Measurements from ENCODE around the gene SRCAP.

SRCAP gene

DNA sequence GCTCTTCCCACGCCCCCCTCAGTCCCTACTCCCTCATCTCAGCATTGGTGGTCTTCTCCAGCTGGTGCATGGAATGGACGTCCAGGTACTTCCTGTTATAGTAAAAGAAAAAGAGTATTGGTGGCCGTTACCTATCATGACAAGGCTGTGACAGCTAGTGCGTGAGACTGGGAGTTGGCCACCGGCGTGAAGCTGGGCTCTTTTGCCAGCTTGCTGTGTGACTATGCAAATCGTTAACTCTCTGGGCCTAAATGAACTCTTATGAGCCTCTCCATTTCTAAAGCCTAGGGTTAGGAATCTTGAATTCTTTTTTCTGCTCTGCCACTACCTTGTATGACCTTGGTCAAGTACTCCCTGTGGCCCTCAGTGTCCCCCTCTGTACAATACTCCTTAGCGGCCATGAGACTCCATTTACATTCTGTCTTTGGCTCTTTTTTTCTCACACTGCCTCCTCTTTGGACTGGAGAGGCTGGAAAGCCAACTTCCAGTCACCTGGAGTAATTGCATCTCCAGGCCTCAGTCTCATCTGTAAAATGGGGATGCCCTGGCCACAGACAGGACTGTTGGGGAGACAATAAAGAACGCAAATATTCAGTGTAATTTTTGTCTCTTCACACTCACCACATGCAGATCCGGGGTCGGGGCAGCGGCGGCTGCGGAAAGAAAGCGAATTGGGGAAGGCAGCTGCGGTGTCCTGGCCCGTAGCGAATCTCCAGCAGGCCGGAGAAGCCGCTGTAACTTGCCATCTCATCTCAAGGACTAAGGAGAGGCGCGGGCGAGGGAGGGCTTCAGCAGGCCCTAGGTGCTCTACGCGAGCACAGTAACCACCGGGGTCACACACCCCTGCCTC is 61.8 kb downstream of the SRCAP start:
- no peak for DNase-seq

DNA sequence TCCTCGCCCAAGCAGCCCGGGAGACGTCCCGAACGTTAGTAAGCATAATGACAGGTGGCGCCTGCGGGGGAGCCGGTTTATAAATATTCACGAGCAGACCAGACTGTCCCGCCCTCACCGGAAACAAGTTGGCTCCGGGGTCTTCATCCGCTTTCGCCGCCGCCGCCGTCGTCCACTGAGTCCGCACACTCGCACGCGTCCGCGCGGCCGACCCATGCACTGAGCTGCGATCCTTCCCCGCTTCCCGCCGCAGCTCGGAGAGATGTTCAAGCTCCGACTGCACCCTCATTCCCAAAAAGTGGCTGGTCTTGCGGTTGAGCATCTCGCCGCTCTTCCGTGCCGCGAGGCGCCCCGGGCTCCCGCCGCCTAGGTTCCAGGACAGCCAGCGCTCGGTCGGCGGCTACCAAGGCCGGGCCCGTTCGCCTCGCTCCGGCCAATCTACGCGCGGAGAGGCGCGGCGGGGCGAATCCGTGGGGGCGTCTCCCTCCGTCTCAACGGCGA is 62.5 kb downstream of the SRCAP start:
- DNase-seq = peak; percentile 61

DNA sequence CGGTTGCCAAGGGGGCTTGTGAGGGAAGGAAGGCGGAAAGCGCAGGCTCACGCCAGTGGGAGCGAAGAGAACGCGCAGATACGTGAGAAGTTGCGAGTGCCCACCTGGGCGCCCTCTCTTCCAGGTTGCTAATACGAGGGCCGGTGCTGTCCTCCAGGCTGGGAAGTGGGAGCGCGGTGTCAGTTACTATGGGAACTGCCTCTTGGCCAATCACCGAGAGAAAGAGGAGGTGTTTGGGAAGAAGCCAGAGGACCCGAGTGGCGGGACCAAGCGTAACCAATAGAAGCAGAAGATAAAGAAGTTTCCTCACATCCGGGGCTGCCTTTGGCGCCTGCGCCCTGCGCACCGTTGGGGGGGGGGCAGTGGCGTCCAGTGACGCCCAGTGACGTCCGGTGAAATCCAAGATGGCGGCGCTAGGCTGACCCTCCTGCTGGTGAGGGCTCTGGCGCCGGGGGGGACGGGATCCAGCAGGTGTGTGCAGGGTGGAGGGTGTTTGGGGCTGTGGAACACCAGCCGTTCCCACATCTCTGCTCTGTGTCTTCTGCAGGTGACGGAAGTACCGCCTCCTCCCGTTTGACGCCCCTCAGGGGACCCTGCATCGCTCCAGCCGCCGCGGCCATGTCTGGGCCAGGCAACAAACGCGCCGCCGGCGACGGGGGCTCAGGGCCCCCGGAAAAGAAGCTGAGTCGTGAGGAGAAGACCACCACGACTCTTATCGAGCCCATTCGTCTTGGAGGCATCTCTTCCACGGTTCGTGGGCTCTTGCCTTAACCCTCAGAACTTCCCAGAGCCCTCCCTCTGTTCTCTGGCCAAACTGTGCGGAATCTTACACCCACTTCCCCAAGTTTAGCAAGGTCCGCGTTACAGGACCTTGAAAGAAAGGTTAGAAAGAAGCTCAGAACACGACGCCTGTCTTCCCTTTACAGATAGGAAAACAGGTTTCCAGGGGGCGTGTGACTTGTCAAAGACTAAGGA is 63.2 kb downstream of the SRCAP start, which contains the start of the genes CFAP119 and RNF40:
TSS of gene CFAP119 (minus strand) at position 135 of the 975 bp plus-strand sequence. CDS start 314 bp downstream, outside the sequence.
TSS of gene RNF40 (plus strand) at position 395 of the 975 bp plus-strand sequence. CDS start at position 619, 224 bp downstream.
- DNase-seq = peak; percentile 99

DNA sequence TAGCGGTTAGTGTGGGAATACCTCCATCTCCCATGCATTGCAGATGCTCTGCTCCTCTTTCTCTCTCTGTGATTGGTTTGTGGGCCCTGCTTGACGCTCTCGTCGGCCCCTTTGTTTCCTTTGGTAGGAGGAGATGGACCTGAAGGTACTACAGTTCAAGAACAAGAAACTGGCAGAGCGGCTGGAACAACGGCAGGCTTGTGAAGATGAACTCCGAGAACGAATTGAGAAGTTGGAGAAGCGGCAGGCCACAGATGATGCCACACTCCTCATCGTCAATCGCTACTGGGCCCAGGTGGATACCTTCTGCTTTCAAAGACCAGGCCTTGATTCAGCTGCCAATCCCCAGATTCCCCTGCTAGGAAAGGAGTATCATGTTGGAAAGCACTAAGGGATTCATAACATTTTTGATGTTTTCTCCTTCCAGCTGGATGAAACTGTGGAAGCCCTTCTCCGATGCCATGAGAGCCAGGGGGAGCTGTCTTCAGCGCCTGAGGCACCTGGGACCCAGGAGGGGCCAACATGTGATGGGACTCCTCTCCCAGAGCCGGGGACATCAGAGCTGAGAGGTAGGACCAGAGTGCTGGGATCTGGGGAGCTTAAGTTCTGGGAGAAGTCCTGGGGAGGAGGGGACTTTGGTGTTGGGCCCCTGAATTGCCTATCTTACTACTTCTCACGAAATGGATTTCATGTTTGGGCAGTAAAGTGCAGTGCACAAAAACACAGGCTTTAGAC is 64.2 kb downstream of the SRCAP start:
- DNase-seq = no peak

DNA sequence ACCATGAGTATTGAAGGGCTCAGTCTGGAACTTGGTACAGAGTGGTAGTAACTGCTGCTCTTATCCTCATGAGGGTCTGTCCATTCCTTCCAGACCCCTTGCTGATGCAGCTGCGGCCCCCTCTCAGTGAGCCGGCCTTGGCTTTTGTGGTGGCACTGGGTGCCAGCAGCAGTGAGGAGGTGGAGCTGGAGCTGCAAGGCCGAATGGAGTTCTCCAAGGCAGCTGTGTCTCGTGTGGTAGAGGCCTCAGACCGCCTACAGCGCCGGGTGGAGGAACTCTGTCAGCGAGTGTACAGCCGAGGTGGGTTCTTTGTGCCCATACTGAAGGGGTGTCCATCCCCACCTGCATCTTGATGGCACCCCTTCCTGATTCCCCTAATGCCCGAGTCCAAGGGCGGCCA is 65.1 kb downstream of the SRCAP start:
- no peak for DNase-seq

DNA sequence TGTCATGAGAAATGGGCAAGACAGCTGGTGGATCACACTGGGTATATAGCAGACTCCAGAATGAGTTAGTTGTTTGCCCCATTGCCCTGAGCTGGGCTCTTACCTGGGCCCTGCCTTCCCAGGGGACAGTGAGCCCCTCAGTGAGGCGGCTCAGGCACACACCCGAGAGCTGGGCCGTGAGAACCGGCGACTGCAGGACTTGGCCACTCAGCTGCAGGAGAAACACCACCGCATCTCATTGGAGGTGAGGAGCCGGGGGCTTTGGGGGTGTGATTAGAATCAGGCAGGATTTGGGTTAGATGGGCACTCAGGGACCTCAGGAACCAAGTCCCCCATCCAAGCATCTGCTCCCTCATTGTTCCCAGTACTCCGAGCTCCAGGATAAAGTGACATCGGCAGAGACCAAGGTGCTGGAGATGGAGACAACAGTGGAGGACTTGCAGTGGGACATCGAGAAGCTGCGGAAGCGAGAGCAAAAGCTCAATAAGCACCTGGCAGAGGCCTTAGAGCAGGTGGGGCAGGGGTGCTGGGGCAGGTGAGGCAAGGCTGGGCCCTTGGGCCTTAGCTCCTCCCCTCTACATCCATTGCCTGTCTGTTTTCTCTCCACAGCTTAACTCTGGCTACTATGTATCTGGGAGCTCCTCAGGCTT is 66.0 kb downstream of the SRCAP start:
- DNase-seq = no peak

DNA sequence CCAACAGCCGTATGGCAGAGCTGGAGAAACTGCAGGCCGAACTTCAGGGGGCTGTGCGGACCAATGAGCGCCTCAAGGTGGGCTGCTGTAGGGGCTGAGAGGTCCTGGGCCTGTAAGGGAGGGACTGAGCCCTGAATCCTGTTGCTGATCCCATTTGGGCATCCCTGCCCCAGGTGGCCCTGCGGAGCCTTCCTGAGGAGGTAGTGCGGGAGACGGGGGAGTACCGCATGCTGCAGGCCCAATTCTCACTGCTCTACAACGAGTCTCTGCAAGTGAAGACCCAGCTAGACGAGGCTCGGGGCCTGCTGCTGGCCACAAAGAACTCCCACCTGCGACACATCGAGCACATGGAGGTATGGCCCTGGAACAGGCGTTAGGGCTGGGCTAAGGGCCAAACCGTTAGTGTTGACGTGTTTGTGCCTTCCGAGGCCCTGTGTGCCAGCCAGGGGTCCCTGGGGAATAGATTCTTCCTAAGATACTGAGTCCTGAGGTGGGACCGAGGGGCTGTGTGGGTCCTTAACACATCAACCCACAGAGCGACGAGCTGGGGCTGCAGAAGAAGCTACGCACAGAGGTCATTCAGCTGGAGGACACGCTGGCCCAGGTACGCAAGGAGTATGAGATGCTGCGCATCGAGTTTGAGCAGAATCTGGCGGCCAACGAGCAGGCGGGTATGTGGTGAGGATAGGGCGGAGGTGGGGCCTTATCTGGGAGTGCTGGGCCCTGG is 67.4 kb downstream of the SRCAP start:
- no peak for DNase-seq

DNA sequence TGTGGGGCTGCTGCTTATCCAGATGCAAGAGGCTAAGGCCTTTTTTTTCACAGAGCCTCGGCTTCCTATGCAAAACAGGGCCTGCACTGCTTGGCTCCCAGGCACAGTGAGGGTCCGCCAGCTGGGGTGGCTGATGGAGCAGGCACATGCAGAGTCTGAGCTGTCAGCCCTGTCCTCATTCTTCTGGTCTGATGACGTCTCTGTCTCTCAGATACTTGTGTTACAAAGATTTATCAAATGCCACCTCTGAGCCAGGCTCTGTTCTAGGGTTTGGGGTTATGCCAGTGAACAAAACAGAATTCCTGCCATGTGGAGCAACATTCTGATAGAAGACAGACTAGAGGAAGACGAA is 67.9 kb downstream of the SRCAP start:
- DNase-seq = no peak

DNA sequence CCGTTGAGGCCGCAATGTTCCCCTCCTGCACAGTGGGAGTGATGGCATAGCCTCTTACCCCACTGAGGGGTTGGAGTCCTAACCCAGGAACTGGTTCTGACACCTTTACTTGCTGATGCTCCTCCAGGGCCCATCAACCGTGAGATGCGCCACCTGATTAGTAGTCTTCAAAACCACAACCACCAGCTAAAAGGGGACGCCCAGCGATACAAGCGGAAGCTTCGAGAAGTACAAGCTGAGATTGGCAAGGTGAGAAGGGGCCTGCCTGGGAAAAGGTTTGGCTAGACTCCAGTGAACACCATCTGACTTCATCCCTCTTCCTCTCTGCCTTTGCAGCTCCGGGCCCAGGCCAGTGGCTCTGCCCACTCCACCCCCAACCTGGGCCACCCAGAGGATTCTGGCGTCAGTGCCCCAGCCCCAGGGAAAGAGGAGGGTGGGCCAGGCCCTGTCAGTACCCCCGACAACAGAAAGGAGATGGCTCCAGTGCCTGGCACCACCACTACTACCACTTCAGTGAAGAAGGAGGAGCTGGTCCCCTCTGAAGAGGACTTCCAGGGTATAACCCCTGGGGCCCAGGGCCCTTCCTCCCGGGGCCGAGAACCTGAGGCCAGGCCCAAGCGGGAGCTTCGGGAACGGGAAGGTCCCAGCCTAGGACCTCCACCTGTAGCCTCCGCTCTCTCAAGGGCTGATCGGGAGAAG is 68.9 kb downstream of the SRCAP start:
- no peak for DNase-seq

DNA sequence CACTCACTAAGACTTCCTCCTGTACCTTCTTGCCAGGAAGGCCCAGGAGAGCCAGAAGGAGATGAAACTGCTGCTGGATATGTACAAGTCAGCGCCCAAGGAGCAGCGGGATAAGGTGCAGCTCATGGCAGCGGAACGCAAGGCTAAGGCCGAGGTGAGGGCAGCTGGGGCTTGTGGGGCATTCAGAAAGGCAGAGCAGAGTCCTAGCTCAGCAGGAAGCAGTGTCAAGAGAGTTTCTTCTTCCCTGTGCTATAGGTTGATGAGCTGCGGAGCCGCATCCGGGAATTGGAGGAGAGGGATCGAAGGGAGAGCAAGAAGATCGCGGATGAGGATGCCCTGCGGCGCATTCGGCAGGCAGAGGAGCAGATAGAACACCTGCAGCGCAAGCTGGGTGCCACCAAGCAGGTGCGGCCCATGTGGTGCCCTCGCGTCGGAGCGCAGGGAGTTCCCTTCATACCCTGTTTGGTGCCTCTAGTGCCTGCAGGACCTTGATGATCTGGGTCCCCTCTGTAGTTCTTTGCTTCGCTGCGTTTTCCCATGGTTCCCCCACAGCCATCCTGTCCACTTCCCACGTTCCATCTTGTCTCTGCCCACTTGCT is 69.7 kb downstream of the SRCAP start:
- DNase-seq = no peak

DNA sequence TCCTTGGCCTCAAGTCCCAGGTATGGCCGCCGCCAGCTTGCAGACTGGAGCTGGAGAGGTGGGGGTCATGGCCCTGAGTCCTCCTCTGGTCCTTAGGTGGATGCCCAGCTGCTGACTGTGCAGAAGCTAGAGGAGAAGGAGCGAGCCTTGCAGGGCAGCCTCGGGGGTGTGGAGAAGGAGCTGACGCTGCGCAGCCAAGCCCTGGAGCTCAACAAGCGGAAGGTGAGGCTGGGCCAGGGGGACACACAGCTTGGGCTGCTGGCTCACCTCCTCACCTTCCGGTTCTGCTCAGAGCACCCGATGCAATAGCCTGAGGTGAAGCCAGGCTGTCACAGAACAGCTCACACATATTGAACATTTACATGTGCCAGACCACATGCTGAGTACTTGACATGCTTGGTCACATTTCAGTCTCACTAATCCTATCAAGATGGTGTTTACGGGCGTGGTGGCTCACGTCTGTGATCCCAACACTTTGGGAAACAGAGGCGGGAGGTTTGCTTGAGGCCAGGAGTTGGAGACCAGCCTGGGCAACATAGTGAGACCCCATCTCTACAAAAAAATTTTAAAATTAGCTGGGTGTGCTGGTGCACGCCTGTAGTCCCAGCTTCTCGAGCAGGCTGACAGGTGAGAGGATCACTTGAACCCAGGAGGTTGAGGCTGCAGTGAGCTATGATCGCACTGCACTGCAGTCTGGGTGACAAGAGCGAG is 70.6 kb downstream of the SRCAP start:
- DNase-seq = no peak

DNA sequence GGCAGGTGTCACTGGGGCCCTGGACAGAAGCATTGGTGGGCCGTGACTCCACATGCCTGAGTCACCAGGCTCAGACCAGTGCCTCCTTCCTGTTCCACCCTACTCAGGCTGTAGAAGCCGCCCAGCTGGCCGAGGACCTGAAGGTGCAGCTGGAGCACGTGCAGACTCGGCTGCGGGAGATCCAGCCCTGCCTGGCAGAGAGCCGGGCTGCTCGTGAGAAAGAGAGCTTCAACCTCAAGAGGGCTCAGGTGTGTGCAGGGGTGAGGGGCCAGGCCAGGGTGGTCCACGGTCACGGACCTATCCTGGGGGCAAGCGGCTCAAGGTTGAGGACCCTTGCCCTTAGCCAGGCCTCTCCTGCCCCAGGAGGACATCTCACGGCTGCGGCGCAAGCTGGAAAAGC is 72.8 kb downstream of the SRCAP start:
- no peak for DNase-seq

DNA sequence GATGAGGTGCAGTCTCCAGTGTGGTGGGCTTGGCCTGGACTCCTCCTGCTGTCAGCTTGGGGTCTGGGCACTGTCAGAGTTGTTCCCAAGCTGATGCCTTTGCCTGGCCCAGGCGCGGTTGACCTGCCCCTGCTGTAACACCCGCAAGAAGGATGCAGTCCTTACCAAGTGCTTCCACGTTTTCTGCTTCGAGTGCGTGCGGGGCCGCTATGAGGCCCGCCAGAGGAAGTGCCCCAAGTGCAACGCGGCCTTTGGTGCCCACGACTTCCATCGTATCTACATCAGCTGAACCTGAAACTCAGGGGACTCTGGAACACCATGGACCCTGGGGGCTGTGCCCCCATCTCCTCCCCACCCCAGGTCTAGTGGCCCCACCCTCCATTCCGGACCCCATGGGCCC is 74.9 kb downstream of the SRCAP start:
- DNase-seq = no peak

DNA sequence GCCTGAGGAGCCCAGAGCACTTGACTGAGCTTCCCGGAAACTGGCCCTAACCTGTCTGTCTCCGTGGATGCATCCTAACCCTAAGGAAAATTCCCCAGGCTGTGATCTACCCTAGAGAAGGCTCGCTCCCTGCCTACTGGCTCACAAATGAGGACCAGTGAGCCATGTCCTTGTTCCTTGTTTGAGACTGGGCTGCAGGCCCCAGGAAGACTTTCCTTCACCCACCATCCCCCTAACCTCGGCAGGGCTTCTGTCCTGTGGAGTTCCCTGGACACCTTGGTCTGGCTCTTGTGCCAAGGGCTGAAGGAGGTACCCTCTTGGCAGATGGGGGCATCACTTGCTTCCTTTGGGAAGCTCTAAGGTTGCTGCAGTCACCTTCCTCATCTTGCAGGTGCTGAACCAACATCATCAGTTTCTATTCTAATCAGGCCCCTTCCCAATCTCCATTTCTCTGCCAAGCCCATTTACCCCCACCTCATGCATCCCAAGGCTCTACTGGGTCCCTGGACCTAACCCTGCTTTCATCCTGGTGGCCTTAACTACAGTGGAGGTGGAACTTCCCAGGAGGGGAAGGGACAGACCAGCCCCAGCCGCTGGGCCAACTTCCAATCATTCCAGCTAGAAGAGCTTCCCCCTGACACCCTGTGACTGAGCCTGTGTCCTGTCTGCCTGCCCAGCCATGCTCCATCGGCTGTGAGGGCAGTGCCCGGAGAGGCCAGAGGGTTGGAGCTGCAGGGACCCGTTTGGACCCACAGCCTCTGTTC is 75.6 kb downstream of the SRCAP start:
- no peak for DNase-seq

DNA sequence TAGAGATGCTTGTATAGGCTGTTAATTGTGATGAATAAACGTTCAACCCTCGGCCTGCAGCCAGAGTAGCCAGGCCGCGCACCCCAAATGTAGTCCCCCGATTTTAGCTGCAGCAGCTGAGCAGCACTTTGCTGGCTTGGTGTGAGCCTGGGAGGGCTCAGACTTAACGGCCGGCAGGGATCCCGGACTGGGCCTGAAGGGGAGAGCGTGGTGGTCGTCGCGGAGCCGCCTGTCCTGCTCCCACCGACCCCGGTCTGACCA is 76.1 kb downstream of the SRCAP start:
- DNase-seq = no peak

DNA sequence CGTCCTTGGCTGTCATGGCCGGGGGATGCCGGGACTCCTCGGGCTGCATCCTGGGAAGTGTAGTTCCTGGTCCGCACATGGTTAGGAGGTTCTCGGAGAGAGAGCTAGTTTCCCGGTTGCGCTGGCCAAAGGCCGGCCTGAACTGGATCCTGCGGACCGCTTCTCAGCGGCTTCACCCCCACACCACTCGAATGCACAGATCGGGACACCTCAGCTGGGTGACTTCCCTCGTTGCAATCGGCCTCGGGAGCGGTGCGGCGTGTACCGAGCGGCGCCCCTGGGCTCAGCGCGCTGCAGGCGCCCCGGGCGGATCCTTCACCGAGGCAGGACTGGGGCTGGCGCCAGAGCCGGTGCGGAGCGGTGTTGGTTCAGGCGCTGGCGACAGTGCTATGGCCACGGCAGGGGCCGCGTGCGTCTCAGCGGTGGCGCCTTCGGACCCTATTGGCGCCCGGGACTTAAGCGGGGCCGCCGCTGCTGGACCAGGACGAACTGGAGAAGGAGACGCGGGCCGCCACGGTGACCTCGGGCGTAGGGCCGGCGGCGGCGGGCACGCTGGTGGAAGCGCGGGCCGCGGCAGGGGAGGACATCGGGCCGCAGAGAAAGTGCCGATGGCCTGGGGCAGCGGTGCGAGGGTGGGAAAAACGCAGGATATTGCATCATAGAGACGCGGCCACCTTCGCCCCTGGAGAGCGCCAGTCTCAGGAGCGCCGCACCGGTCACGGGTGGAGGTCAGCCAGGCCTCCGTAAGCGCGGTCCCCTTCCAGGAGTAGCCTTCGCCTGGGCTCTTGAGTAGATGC is 76.6 kb downstream of the SRCAP start:
- DNase-seq = peak; percentile 33

DNA sequence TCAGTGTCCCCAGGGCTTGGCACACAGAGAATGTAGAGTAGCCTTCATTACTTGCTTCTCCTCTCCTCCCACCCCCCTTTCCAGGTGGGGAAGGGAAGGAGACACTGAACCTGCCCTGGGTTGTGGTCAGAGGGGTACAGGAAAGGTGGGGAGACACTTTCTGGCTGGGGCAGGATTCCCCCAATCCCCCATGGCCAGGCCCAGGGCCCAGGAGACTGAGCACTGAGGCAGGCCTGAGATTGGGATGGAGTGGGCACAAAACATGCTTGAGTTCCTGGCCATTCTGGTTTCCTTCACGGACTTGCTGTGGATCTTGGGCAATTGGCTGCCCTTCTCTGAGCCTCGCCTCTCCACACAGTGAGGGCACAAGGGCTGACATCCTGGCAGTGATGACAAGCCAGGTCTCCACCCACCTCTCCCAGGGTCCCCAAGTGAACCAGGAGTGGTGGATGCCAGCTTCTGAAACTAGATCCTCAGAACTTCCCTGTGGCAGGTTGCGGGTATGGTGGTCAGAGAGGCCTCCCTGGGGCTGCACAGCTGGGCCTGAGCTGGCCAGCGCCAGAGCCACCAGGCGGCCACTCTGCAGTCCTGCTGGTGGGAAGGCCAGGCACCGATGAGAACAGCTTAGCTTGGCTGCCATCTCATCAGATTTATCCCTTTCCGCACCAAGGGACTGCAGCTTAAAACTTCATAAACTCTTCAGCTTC is 78.8 kb downstream of the SRCAP start:
- no peak for DNase-seq
